ENCODE measurements around the gene JHY.

- TF ChIP-seq CTCF (IDR thresholded peaks at IDR 0.05) (no peak), POLR2A (IDR thresholded peaks at IDR 0.05) (no peak), POLR2AphosphoS5 (IDR thresholded peaks at IDR 0.05) (no peak)
Observed at GRCh38 chr11:122978299-122978620, 95.7 kb downstream of the JHY start.

Data from gastroesophageal sphincter (tissue), 3 donors.